HEK293T (cell line): ENCODE data around the gene BCCIP.

Experiments
- BHLHE40 ChIP-seq: fragments of 450-650 bp; IDR thresholded peaks from 2 replicates; pipeline ENCODE4 v1.6.1; 2016; ENCODE audit warnings: mild to moderate bottlenecking, moderate library complexity, borderline replicate concordance
- FOXA1 ChIP-seq: fragments of 450-650 bp; IDR thresholded peaks from 2 replicates; pipeline ENCODE4 v1.6.1; 2016; ENCODE audit warnings: mild to moderate bottlenecking
- FOXM1 ChIP-seq: fragments of 450-650 bp; IDR thresholded peaks from 2 replicates; pipeline ENCODE4 v1.6.1; 2017; ENCODE audit warnings: mild to moderate bottlenecking, borderline replicate concordance
- SP1 ChIP-seq: fragments of 450-650 bp; IDR thresholded peaks from 2 replicates; pipeline ENCODE4 v1.6.1; 2017
- SUZ12 ChIP-seq: fragments of 450-650 bp; IDR thresholded peaks from 2 replicates; pipeline ENCODE4 v1.6.1; 2016; ENCODE audit warnings: mild to moderate bottlenecking
- ZNF384 ChIP-seq: fragments of 450-650 bp; IDR thresholded peaks from 2 replicates; pipeline ENCODE4 v1.6.1; 2016

DNA sequence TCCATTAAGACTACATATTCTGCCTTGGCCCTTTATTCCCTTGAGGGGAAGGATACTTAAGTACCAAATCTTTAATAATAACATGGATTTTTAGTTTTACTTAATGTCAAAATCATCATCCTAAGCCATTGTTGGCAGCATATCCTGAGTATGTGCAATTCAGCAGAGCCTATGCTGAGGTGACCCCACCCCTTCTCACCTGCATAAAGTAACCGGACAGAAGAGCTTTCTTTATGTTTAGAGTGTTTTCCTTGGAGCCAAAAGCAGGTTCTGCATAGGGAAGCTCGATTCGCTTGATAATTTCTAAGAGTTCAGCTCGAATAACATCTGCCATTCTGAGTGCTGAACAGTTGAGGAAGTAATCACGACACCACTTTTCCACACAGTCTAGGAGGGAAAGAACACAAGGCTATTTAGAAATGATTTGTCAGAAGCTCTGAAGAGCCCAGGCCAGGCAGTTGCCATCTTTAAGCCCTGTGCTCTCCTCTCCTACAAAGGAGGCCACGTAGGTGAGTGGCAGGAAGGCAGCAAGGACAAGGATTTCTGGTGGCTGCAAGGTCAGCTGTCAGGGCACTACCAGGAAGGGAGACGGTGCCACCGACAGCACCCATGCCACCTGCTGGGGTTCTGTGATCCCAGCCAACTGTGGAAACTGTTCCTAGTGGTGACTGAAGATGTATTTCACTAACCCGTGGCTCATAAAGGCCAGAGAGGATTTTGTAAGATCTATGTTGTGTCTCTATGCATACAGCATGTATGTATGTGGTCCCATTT lies 15.6 kb downstream of the BCCIP start:
- TF ChIP-seq SUZ12 (no peak), FOXM1 (no peak), BHLHE40 (no peak), SP1 (no peak), ZNF384 (no peak), FOXA1 (no peak)
